Gastrocnemius medialis (tissue), 4 donors: ENCODE measurements around the gene GPX3. TPM values are rescaled to one million over a fixed set of nuclear protein-coding genes. Genes with fewer than 3 reads are reported as not detected.

Source experiments
- ATAC-seq, 2 donors: fragments of 150-250 bp; one replicate each; pipeline ENCODE4 v1.9.1; 2016
- DNase-seq, 2 donors: peaks; one replicate each; pipeline ENCODE4 v3.0.0-alpha.2; 2019
- H3K27ac ChIP-seq, 4 donors: fragments of 200-600 bp; sonication (generic); 1 replicate in 1 of 4; 2 replicates in 3 of 4; pipeline ENCODE4 v1.5.1; 2016 to 2018; ENCODE audit warnings: mild to moderate bottlenecking in 2 of 4, moderate library complexity in 1 of 4
- H3K27me3 ChIP-seq, 3 donors: fragments of 200-600 bp; sonication (generic) in 2 of 3; 1 replicate in 1 of 3; 2 replicates in 2 of 3; pipeline versions ENCODE4 v1.5.1 to v1.6.0; 2016 to 2019; ENCODE audit warnings: mild to moderate bottlenecking in 1 of 3, moderate library complexity in 1 of 3
- H3K36me3 ChIP-seq, 2 donors: fragments of 200-600 bp; sonication (generic) in 1 of 2; one replicate each; pipeline ENCODE4 v1.5.1; 2017 to 2018
- H3K4me1 ChIP-seq, 2 donors: fragments of 200-600 bp; sonication (generic) in 1 of 2; one replicate each; pipeline ENCODE4 v1.5.1; 2016 to 2017; ENCODE audit warnings: mild to moderate bottlenecking in 2 of 2
- H3K4me3 ChIP-seq, 4 donors: fragments of 200-600 bp; sonication (generic) in 3 of 4; 1 replicate in 1 of 4; 2 replicates in 3 of 4; pipeline ENCODE4 v1.5.1; 2016 to 2019; ENCODE audit warnings: mild to moderate bottlenecking in 2 of 4
- H3K9me3 ChIP-seq, 3 donors: fragments of 200-600 bp; sonication (generic) in 2 of 3; 1 replicate in 1 of 3; 2 replicates in 2 of 3; pipeline ENCODE4 v1.5.1; 2016 to 2019
- CTCF ChIP-seq, 5 experiments: fragments of 450-650 bp in 3 of 5; fragments of 200-600 bp in 2 of 5; sonication (generic) in 2 of 5; IDR thresholded peaks in 4 of 5; conservative IDR thresholded peaks in 1 of 5; 1 replicate in 4 of 5; 2 replicates in 1 of 5; pipeline ENCODE4 v1.5.1; 2016 to 2019; ENCODE audit warnings: antibody characterized with exemption in 5 of 5, mild to moderate bottlenecking in 3 of 5, moderate library complexity in 3 of 5
- POLR2A ChIP-seq, 2 donors: fragments of 450-650 bp; IDR thresholded peaks; one replicate each; pipeline ENCODE4 v1.6.1; 2017; ENCODE audit warnings: antibody characterized with exemption in 2 of 2, mild to moderate bottlenecking in 2 of 2, moderate library complexity in 2 of 2
- in situ Hi-C, 4 donors: fragments of 200-750 bp; cut with MboI; loops; one replicate each; pipeline versions ENCODE4 v1.15.0 to v1.8.0; 2017; ENCODE audit warnings: low sequenced_read_pairs in 4 of 4
- intact Hi-C: fragments of 100-400 bp; cut with DNase I; formaldehyde crosslinking; loops from one replicate; pipeline ENCODE4 v1.15.1; 2023; ENCODE audit warnings: low total_unique reads
- total RNA-seq, 4 donors: library from RNA; depleted of rRNA; stranded (reverse); fragments of >200 nt; gene quantifications; one replicate each; pipeline versions ENCODE4 v1.1.0 to v1.2.3, GENCODE V29; 2016

The GPX3 gene
- total RNA-seq, result 1,000 to 10,000 TPM in 1 of 4 donors, 100 to 1,000 TPM in 3; 504 to 1,227 (median 655) TPM

- Histone ChIP-seq H3K27me3 (no peaks in the 10 kb centered on the region), H3K9me3 (no peaks in the 10 kb centered on the region), H3K36me3 (peaks cover 0 to 5% of the 10 kb centered on the region in 2 donors), H3K4me3 (peak within 1 kb of the TSS; percentile 84 to 97 (median 94)), H3K4me1 (peaks cover 46 to 48% of the 10 kb centered on the region in 2 donors), H3K27ac (peak within 1 kb of the TSS; percentile 94 to 99 (median 96))
- DNase-seq (peak; percentile 97 to 98), ATAC-seq (peak; percentile 57 to 61)
- in situ Hi-C loops (no loop called here), intact Hi-C loops (loop anchor here (10.0 kb wide), 1 partner anchor 366 kb away; no protein-coding TSS in a partner anchor)
- peak; percentile 96 to 99 for TF ChIP-seq POLR2A (IDR thresholded peaks at IDR 0.05)
- peak in 1 of 5 experiments; percentile 7 for TF ChIP-seq CTCF (IDR thresholded peaks at IDR 0.05 in 4 of 5, conservative IDR thresholded peaks at IDR 0.05 in 1 of 5)
Observed at GRCh38 chr5:151020304-151021110, at the start of gene GPX3. GPX3 (plus strand) TSS chr5:151020591; CDS start chr5:151020655, 64 bp downstream.

- ATAC-seq, result no peak
- Histone ChIP-seq H3K27ac (no peak overlapping the region), H3K4me3 (no peak overlapping the region), H3K9me3 (peaks cover 0 to 5% (median 3%) of the 10 kb centered on the region in 3 donors), H3K36me3 (no peaks in the 10 kb centered on the region), H3K27me3 (no peaks in the 10 kb centered on the region), H3K4me1 (no peaks in the 10 kb centered on the region)
- DNase-seq, result no peak
- TF ChIP-seq CTCF (IDR thresholded peaks at IDR 0.05 in 4 of 5, conservative IDR thresholded peaks at IDR 0.05 in 1 of 5), result no peak
- TF ChIP-seq POLR2A (IDR thresholded peaks at IDR 0.05), result no peak
- in situ Hi-C loops (no loop called here), intact Hi-C loops (no loop called here)
Observed at GRCh38 chr5:150978590-150978989, 41.8 kb upstream of the GPX3 start.

GRCh38 chr5:150987746-150988145, 32.6 kb upstream of the GPX3 start:
- no peak for TF ChIP-seq CTCF (IDR thresholded peaks at IDR 0.05 in 4 of 5, conservative IDR thresholded peaks at IDR 0.05 in 1 of 5)
- no peak for TF ChIP-seq POLR2A (IDR thresholded peaks at IDR 0.05)
- intact Hi-C loops (no loop called here), in situ Hi-C loops (no loop called here)
- no peak for DNase-seq
- Histone ChIP-seq H3K27ac (no peak overlapping the region), H3K9me3 (no peaks in the 10 kb centered on the region), H3K27me3 (no peaks in the 10 kb centered on the region), H3K36me3 (no peaks in the 10 kb centered on the region), H3K4me1 (no peaks in the 10 kb centered on the region), H3K4me3 (no peak overlapping the region)
- ATAC-seq, result no peak

- intact Hi-C loops, result no loop called here
- H3K27me3 ChIP-seq, result no peaks in the 10 kb centered on the region
- peak in 1 of 5 experiments; percentile 14 for TF ChIP-seq CTCF (IDR thresholded peaks at IDR 0.05 in 4 of 5, conservative IDR thresholded peaks at IDR 0.05 in 1 of 5)
- no peak for TF ChIP-seq POLR2A (IDR thresholded peaks at IDR 0.05)
- ATAC-seq, result no peak
- no peaks in the 10 kb centered on the region for H3K4me1 ChIP-seq
- in situ Hi-C loops, result no loop called here
- H3K4me3 ChIP-seq, result no peak overlapping the region
- no peaks in the 10 kb centered on the region for H3K36me3 ChIP-seq
- H3K27ac ChIP-seq, result no peak overlapping the region
- no peak for DNase-seq
- H3K9me3 ChIP-seq, result no peaks in the 10 kb centered on the region
Observed at GRCh38 chr5:150989695-150990094, 30.7 kb upstream of the GPX3 start.
